Breast epithelium (tissue), 3 donors: Measurements from ENCODE around the gene PHF12.

ENCODE experiments used
- POLR2A ChIP-seq: fragments of 450-650 bp; IDR thresholded peaks from one replicate; pipeline ENCODE4 v1.6.1; 2016; ENCODE audit warnings: antibody characterized with exemption, mild to moderate bottlenecking, moderate library complexity
- POLR2AphosphoS5 ChIP-seq, 3 donors: sonication (generic); formaldehyde crosslinking; IDR thresholded peaks; one replicate each; pipeline ENCODE4 v1.6.1; 2017; ENCODE audit warnings: antibody characterized with exemption in 3 of 3
- TF ChIP-seq, protein P1 (sequence below), 3 donors: fragments of 450-650 bp; IDR thresholded peaks; one replicate each; pipeline ENCODE4 v1.5.1; 2016 to 2017; ENCODE audit warnings: antibody characterized with exemption in 3 of 3, mild to moderate bottlenecking in 3 of 3, moderate library complexity in 3 of 3

DNA sequence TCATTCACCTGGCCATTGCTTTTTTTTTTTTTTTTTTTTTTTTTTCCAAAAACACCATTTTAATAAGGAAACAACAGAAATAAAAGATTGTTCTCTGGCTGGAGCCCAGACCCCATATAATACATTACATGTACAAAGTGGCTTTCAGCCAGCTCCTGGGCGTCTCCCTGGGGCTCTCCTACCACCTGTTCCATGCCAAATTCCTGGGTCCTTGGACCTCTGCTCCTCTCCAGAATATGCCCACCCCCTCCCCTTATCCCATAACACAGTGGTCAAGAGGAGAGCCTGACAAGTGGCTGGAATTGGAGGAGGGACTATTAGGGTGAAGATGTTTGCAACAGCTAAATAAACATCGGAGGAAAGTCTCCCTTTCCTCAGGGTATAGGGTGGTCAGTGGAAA lies 3.6 kb upstream of the PHF12 start:
- TF ChIP-seq, protein P1, sequence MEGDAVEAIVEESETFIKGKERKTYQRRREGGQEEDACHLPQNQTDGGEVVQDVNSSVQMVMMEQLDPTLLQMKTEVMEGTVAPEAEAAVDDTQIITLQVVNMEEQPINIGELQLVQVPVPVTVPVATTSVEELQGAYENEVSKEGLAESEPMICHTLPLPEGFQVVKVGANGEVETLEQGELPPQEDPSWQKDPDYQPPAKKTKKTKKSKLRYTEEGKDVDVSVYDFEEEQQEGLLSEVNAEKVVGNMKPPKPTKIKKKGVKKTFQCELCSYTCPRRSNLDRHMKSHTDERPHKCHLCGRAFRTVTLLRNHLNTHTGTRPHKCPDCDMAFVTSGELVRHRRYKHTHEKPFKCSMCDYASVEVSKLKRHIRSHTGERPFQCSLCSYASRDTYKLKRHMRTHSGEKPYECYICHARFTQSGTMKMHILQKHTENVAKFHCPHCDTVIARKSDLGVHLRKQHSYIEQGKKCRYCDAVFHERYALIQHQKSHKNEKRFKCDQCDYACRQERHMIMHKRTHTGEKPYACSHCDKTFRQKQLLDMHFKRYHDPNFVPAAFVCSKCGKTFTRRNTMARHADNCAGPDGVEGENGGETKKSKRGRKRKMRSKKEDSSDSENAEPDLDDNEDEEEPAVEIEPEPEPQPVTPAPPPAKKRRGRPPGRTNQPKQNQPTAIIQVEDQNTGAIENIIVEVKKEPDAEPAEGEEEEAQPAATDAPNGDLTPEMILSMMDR (IDR thresholded peaks at IDR 0.05): no peak
- TF ChIP-seq POLR2A: no peak
- TF ChIP-seq POLR2AphosphoS5 (IDR thresholded peaks at IDR 0.05): no peak
